ENCODE measurements around the gene CSMD2.

The CSMD2 gene

GRCh38 chr1:34155860-34156259, 9.2 kb downstream of the CSMD2 start:
- no peak for DNase-seq

- DNase-seq, result no peak
These were observed 11.8 kb downstream of the CSMD2 start for GRCh38 chr1:34153246-34153645.

- DNase-seq, result no peak
These were observed 15.5 kb downstream of the CSMD2 start for GRCh38 chr1:34149501-34149900.

- DNase-seq, result no peak
These were observed 17.7 kb downstream of the CSMD2 start for GRCh38 chr1:34147301-34147700.

- no peak for DNase-seq
These were observed 20.3 kb downstream of the CSMD2 start for GRCh38 chr1:34144766-34145165.

- no peak for DNase-seq
These were observed 21.1 kb downstream of the CSMD2 start for GRCh38 chr1:34143975-34144374.

GRCh38 chr1:34140011-34140676, 24.9 kb downstream of the CSMD2 start:
- DNase-seq, result no peak

GRCh38 chr1:34137411-34137810, 27.6 kb downstream of the CSMD2 start:
- no peak for DNase-seq

- no peak for DNase-seq
These were observed 32.9 kb downstream of the CSMD2 start for GRCh38 chr1:34132161-34132420.

GRCh38 chr1:34131396-34132160, 33.5 kb downstream of the CSMD2 start:
- no peak for DNase-seq

- no peak for DNase-seq
These were observed 34.7 kb downstream of the CSMD2 start for GRCh38 chr1:34130306-34130705.

GRCh38 chr1:34129630-34130029, 35.4 kb downstream of the CSMD2 start:
- DNase-seq, result no peak

GRCh38 chr1:34128186-34128889, 36.7 kb downstream of the CSMD2 start:
- DNase-seq, result no peak

GRCh38 chr1:34127006-34128000, 37.7 kb downstream of the CSMD2 start:
- DNase-seq, result no peak

- DNase-seq, result no peak
These were observed 38.5 kb downstream of the CSMD2 start for GRCh38 chr1:34126486-34126885.

- DNase-seq, result no peak
These were observed 39.2 kb downstream of the CSMD2 start for GRCh38 chr1:34125721-34126380.

GRCh38 chr1:34122080-34122932, 42.7 kb downstream of the CSMD2 start:
- DNase-seq, result no peak

GRCh38 chr1:34115233-34115632, 49.8 kb downstream of the CSMD2 start:
- DNase-seq, result no peak

- peak in 1 of 2 experiments; percentile 1 for DNase-seq
These were observed 51.1 kb downstream of the CSMD2 start for GRCh38 chr1:34113887-34114286.

GRCh38 chr1:34113362-34113761, 51.7 kb downstream of the CSMD2 start:
- DNase-seq, result no peak

- DNase-seq, result no peak
These were observed 56.3 kb downstream of the CSMD2 start for GRCh38 chr1:34108711-34109110.
